Hepatocyte (in vitro differentiated cells): ENCODE measurements around the gene SPAG6. TPM values are rescaled to one million over a fixed set of nuclear protein-coding genes. Genes with fewer than 3 reads are reported as not detected.

Source experiments
- DNase-seq: peaks from one replicate; pipeline ENCODE4 v3.0.0-alpha.2; 2016; ENCODE audit warnings: low spot score
- H2AFZ ChIP-seq: fragments of 200-600 bp; sonication (generic); 2 replicates; pipeline ENCODE4 v1.6.0; 2016; ENCODE audit warnings: antibody characterized with exemption, mild to moderate bottlenecking
- H3K27ac ChIP-seq: fragments of 200-600 bp; sonication (generic); 2 replicates; pipeline ENCODE4 v1.5.1; 2016; ENCODE audit warnings: mild to moderate bottlenecking
- H3K27me3 ChIP-seq: fragments of 200-600 bp; sonication (generic); 2 replicates; pipeline ENCODE4 v1.6.1; 2016
- H3K36me3 ChIP-seq: fragments of 200-600 bp; sonication (generic); replicated peaks from 2 replicates; pipeline ENCODE4 v1.5.1; 2016; ENCODE audit warnings: low read depth; ENCODE audit not compliant: insufficient read depth
- H3K4me1 ChIP-seq: fragments of 200-600 bp; sonication (generic); 2 replicates; pipeline ENCODE4 v1.5.1; 2016; ENCODE audit warnings: mild to moderate bottlenecking, moderate library complexity; ENCODE audit not compliant: insufficient read depth
- H3K4me2 ChIP-seq: fragments of 200-600 bp; sonication (generic); 2 replicates; pipeline ENCODE4 v1.6.0; 2016
- H3K4me3 ChIP-seq: fragments of 200-600 bp; sonication (generic); 2 replicates; pipeline ENCODE4 v1.5.1; 2016; ENCODE audit warnings: mild to moderate bottlenecking
- H3K79me2 ChIP-seq: fragments of 200-600 bp; sonication (generic); 2 replicates; pipeline ENCODE4 v1.6.0; 2017; ENCODE audit warnings: mild to moderate bottlenecking
- H3K9me2 ChIP-seq: fragments of 200-600 bp; sonication (generic); replicated peaks from 2 replicates; pipeline ENCODE4 v1.6.0; 2017; ENCODE audit warnings: mild to moderate bottlenecking; ENCODE audit not compliant: insufficient read depth
- H3K9me3 ChIP-seq: fragments of 200-600 bp; sonication (generic); 2 replicates; pipeline ENCODE4 v1.5.1; 2016; ENCODE audit warnings: low read depth, mild to moderate bottlenecking
- H4K20me1 ChIP-seq: fragments of 200-600 bp; sonication (generic); 2 replicates; pipeline ENCODE4 v1.6.0; 2016; ENCODE audit warnings: mild to moderate bottlenecking; ENCODE audit not compliant: insufficient read depth, poor library complexity, severe bottlenecking
- EZH2 ChIP-seq: fragments of 200-600 bp; sonication (generic); IDR thresholded peaks from 2 replicates; pipeline ENCODE4 v1.6.1; 2016; ENCODE audit warnings: antibody characterized with exemption, mild to moderate bottlenecking, borderline replicate concordance
- EZH2phosphoT487 ChIP-seq: fragments of 200-600 bp; sonication (generic); IDR thresholded peaks from one replicate; pipeline ENCODE4 v1.6.1; 2018; ENCODE audit warnings: antibody characterized with exemption, mild to moderate bottlenecking, low read depth, moderate library complexity; ENCODE audit not compliant: unreplicated experiment, severe bottlenecking
- WGBS: methylation state at CpG from one replicate; pipeline ENCODE4 v1.1.6; 2016; ENCODE audit warnings: low lambda C conversion rate; ENCODE audit errors: missing lambda C conversion rate; 5-methylcytosine and 5-hydroxymethylcytosine counted together
- polyA plus RNA-seq: library from polyadenylated mRNA; unstranded; fragments of >200 nt; fragmentation: Nextera tagmentation; extraction: Ambion mirVana; gene quantifications from 2 replicates; pipeline ENCODE4 v1.2.1, GENCODE V29; 2016
- total RNA-seq: library from RNA; depleted of rRNA; stranded (reverse); fragments of >200 nt; gene quantifications from 2 replicates; pipeline ENCODE4 v1.2.3, GENCODE V29; 2014
- TF ChIP-seq, protein P1 (sequence below): fragments of 200-600 bp; sonication (generic); IDR thresholded peaks from 2 replicates; pipeline ENCODE4 v1.5.1; 2016; ENCODE audit warnings: antibody characterized with exemption, mild to moderate bottlenecking; ENCODE audit not compliant: poor library complexity

Gene SPAG6
- total and polyA plus RNA-seq, 2 experiments from 2014 or later: 0.17 TPM; not detected in 1

DNA sequence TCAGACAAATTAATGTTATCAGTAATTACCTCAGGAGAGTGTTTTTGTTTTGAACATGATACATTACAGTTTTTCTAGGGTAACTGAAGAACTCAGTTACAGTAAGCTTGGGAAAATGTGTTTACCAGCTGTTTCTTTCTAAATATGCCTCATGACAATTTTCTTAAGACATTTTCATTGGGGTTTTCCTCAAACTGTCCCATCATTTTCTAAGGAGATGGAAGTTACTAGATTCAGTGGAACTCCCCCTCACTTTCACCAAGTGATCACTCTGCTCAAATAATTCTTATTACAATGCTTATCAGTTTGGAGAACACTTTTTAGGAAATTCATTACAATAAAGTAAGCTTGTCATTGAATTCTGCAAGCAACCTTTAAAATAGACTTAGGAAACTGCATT is 6.4 kb upstream of the SPAG6 start:
- H3K9me2 ChIP-seq: no peaks in the 10 kb centered on the region
- no peak overlapping the region for H3K4me3 ChIP-seq
- no peak overlapping the region for H3K4me2 ChIP-seq
- H4K20me1 ChIP-seq: no peaks in the 10 kb centered on the region
- TF ChIP-seq EZH2phosphoT487: no peak
- TF ChIP-seq, protein P1, sequence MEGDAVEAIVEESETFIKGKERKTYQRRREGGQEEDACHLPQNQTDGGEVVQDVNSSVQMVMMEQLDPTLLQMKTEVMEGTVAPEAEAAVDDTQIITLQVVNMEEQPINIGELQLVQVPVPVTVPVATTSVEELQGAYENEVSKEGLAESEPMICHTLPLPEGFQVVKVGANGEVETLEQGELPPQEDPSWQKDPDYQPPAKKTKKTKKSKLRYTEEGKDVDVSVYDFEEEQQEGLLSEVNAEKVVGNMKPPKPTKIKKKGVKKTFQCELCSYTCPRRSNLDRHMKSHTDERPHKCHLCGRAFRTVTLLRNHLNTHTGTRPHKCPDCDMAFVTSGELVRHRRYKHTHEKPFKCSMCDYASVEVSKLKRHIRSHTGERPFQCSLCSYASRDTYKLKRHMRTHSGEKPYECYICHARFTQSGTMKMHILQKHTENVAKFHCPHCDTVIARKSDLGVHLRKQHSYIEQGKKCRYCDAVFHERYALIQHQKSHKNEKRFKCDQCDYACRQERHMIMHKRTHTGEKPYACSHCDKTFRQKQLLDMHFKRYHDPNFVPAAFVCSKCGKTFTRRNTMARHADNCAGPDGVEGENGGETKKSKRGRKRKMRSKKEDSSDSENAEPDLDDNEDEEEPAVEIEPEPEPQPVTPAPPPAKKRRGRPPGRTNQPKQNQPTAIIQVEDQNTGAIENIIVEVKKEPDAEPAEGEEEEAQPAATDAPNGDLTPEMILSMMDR: no peak
- TF ChIP-seq EZH2: no peak
- H3K9me3 ChIP-seq: no peaks in the 10 kb centered on the region
- peaks cover 86% of the 10 kb centered on the region for H3K27me3 ChIP-seq
- peaks cover 35% of the 10 kb centered on the region for H3K4me1 ChIP-seq
- H3K79me2 ChIP-seq: no peaks in the 10 kb centered on the region
- H3K27ac ChIP-seq: no peak overlapping the region
- no peaks in the 10 kb centered on the region for H3K36me3 ChIP-seq
- H2AFZ ChIP-seq: no peak overlapping the region
- DNase-seq: no peak

DNA sequence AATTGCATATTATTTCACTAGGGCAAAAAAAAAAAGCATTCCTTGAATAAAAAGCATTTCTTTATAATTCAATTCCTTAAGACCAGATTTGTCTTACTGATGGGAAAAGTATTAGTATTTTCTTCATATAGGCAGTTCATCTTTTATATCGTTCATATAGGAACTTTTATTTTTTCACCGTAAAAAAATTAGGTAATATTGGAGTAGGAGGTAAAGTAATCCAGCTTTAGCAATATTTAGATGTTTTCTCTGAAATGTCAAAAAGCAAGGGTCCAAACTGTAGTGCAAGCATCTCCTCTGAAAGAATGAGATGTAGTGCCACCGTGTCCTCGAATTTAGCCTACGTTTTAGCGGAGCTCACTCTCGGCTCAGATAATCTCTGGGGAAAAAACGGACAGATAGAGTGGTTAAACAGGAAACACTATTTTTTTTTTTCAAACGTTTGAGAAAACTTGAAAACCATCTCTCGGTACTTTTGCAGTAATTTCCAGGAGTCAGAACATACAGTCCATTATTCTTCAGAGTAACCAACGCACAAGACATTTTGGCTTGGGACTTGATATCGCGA is 5.5 kb upstream of the SPAG6 start:
- peaks cover 26% of the 10 kb centered on the region for H3K4me1 ChIP-seq
- H3K9me3 ChIP-seq: no peaks in the 10 kb centered on the region
- 4% methylated on average over 13 of the region's 13 CpGs for WGBS
- H4K20me1 ChIP-seq: no peaks in the 10 kb centered on the region
- TF ChIP-seq, protein P1: no peak
- TF ChIP-seq EZH2 (no peak), EZH2phosphoT487 (no peak)
- H3K4me3 ChIP-seq: peak overlapping the region; percentile 80
- peak overlapping the region; percentile 3 for H3K27ac ChIP-seq
- H3K27me3 ChIP-seq: peaks cover 86% of the 10 kb centered on the region
- no peaks in the 10 kb centered on the region for H3K36me3 ChIP-seq
- H3K79me2 ChIP-seq: no peaks in the 10 kb centered on the region
- peak overlapping the region; percentile 97 for H3K4me2 ChIP-seq
- no peak for DNase-seq
- peak overlapping the region; percentile 90 for H2AFZ ChIP-seq
- no peaks in the 10 kb centered on the region for H3K9me2 ChIP-seq

DNA sequence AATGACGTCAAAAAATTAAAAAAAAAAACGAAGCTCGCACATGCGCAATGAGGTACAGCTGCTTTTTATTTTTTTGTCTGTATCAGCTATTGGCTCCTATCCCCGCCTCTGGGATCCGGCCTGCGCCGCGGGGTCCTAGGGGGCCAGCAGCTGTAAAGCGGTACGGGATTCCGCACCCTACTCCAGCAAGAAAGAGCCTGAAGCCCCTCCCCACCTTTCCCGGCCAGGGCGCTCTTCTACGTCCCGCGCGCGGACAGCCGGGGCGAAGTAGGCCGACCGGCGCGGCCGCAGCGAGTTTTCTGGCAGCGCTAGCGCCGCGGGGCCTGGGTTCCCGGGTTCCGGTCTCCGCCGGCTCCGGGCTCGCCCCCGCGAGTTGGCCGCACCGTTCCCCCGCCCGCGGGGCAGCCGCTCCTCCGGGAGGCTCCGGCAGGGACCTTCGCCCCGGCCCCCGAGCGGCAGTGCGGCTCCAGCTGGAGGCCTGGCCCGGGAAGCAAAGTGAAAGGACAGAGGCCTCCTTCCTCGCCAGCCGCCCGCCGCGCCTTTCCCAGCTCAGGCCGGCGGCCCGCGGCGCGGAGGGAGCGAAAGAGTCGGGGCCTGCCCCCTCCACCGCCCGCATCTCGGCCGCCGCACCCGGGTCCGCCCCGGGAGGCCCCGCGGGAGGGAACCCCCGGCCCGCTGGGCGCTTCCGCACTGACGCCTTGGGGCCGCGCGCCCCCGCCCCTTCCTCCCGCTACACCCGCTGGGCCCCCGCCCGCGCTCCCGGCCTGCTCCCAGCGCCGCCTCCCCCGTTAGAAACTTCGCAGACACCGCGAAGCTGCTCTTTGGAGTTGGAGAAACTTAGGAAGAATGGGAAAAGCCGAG is 4.7 kb upstream of the SPAG6 start:
- Histone ChIP-seq H3K79me2 (no peaks in the 10 kb centered on the region), H3K4me1 (peaks cover 23% of the 10 kb centered on the region), H3K36me3 (no peaks in the 10 kb centered on the region), H3K27ac (peak overlapping the region; percentile 91), H4K20me1 (no peaks in the 10 kb centered on the region), H3K27me3 (peaks cover 86% of the 10 kb centered on the region), H3K9me2 (no peaks in the 10 kb centered on the region), H3K4me2 (peak overlapping the region; percentile 97), H3K9me3 (no peaks in the 10 kb centered on the region), H3K4me3 (peak overlapping the region; percentile 80), H2AFZ (peak overlapping the region; percentile 90)
- no peak for TF ChIP-seq EZH2
- TF ChIP-seq, protein P1: no peak
- no peak for TF ChIP-seq EZH2phosphoT487
- DNase-seq: peak; percentile 84
- WGBS: 2% methylated on average over 53 of the region's 98 CpGs
